B cell (primary cell): ENCODE data around the gene FHIT. TPM values are rescaled to one million over a fixed set of nuclear protein-coding genes. Genes with fewer than 3 reads are reported as not detected.

ENCODE experiments used
- ATAC-seq: fragments of 200-7000 bp; cut with Tn5 transposase; one replicate; pipeline ENCODE4 v1.10.0; 2021; ENCODE audit warnings: low read depth, mild to moderate bottlenecking, moderate number of reproducible peaks, moderate library complexity
- CTCF ChIA-PET: fragments of 350-600 bp; sonication (Branson Sonifier 250); formaldehyde crosslinking; loops from one replicate; lab custom pipeline; 2021; ENCODE audit warnings: antibody characterized with exemption, inconsistent platforms; lab: Charles Lee
- POLR2A ChIA-PET: fragments of 350-600 bp; sonication (Branson Sonifier 250); formaldehyde crosslinking; loops from one replicate; lab custom pipeline; 2021; ENCODE audit warnings: antibody characterized with exemption; lab: Charles Lee
- DNase-seq: peaks from one replicate; pipeline ENCODE4 v3.0.0; 2013
- H2AFZ ChIP-seq: 2 replicates; pipeline ENCODE4 v1.6.1; 2012; ENCODE audit warnings: mild to moderate bottlenecking, low read depth, low read length; ENCODE audit not compliant: insufficient read depth, poor library complexity, severe bottlenecking
- H3K27ac ChIP-seq, 2 donors: 1 replicate in 1 of 2; 2 replicates in 1 of 2; pipeline ENCODE4 v1.5.1; 2012 to 2013; ENCODE audit warnings: low read length in 2 of 2, mild to moderate bottlenecking in 2 of 2, moderate library complexity in 1 of 2
- H3K27me3 ChIP-seq, 4 experiments: fragments of 200-600 bp in 1 of 4; sonication (generic) in 1 of 4; replicated peaks in 1 of 4; 1 replicate in 2 of 4; 2 replicates in 2 of 4; pipeline versions ENCODE4 v1.6.1 to v1.7.0; 2013 to 2016; ENCODE audit warnings: low read length in 3 of 4, mild to moderate bottlenecking in 2 of 4, mixed read lengths in 1 of 4, moderate library complexity in 1 of 4; ENCODE audit not compliant: insufficient read depth in 4 of 4, control insufficient read depth in 3 of 4; ENCODE audit errors: control extremely low read depth in 1 of 4
- H3K36me3 ChIP-seq, 2 experiments: replicated peaks in 1 of 2; 1 replicate in 1 of 2; 2 replicates in 1 of 2; pipeline versions ENCODE4 v1.6.1 to v1.7.1; 2013; ENCODE audit warnings: low read length in 1 of 2; ENCODE audit not compliant: insufficient read depth in 2 of 2, control insufficient read depth in 1 of 2; ENCODE audit errors: control extremely low read depth in 1 of 2, extremely low read depth in 1 of 2
- H3K4me1 ChIP-seq, 2 donors: fragments of 200-600 bp in 1 of 2; sonication (generic) in 1 of 2; 1 replicate in 1 of 2; 2 replicates in 1 of 2; pipeline versions ENCODE4 v1.5.1 to v1.6.1; 2013 to 2017; ENCODE audit warnings: low read length in 2 of 2; ENCODE audit not compliant: control insufficient read depth in 2 of 2, insufficient read depth in 2 of 2
- H3K4me2 ChIP-seq: replicated peaks from 2 replicates; pipeline ENCODE3; 2012; ENCODE audit warnings: mild to moderate bottlenecking, low read depth, low read length; ENCODE audit not compliant: poor library complexity, severe bottlenecking
- H3K4me3 ChIP-seq, 5 experiments: fragments of 200-600 bp in 1 of 5; sonication (generic) in 1 of 5; 1 replicate in 3 of 5; 2 replicates in 2 of 5; pipeline versions ENCODE4 v1.5.1 to v1.7.0; 2011 to 2016; ENCODE audit warnings: low read length in 4 of 5, mild to moderate bottlenecking in 4 of 5, low read depth in 2 of 5, control low read depth in 1 of 5, moderate library complexity in 1 of 5; ENCODE audit not compliant: insufficient read depth in 1 of 5; ENCODE audit errors: control extremely low read depth in 1 of 5, extremely low read depth in 1 of 5
- H3K79me2 ChIP-seq: fragments of 200-600 bp; sonication (generic); one replicate; pipeline ENCODE4 v1.6.0; 2016; ENCODE audit warnings: low read length; ENCODE audit not compliant: control insufficient read depth, insufficient read depth
- H3K9ac ChIP-seq: fragments of 200-600 bp; sonication (generic); 2 replicates; pipeline ENCODE4 v1.6.1; 2017; ENCODE audit warnings: mild to moderate bottlenecking, low read length, moderate library complexity
- H3K9me3 ChIP-seq, 3 donors: one replicate each; pipeline versions ENCODE4 v1.6.1 to v1.7.1; 2013; ENCODE audit warnings: low read length in 2 of 3; ENCODE audit not compliant: control insufficient read depth in 2 of 3, insufficient read depth in 1 of 3; ENCODE audit errors: control extremely low read depth in 1 of 3
- H4K20me1 ChIP-seq: 2 replicates; pipeline ENCODE4 v1.6.0; 2012; ENCODE audit warnings: mild to moderate bottlenecking, low read length; ENCODE audit not compliant: insufficient read depth, control insufficient read depth, poor library complexity, severe bottlenecking
- H3K27ac Mint-ChIP-seq: one replicate; pipeline ENCODE4 v1.8.0; 2021; ENCODE audit warnings: mixed read lengths
- H3K27me3 Mint-ChIP-seq: one replicate; pipeline ENCODE4 v1.8.0; 2021; ENCODE audit warnings: mixed read lengths
- H3K4me1 Mint-ChIP-seq: one replicate; pipeline ENCODE4 v1.8.0; 2021; ENCODE audit warnings: mixed read lengths
- H3K4me3 Mint-ChIP-seq: one replicate; pipeline ENCODE4 v1.8.0; 2021; ENCODE audit warnings: mixed read lengths
- H3K9me3 Mint-ChIP-seq: one replicate; pipeline ENCODE4 v1.8.0; 2022; ENCODE audit warnings: mixed read lengths; ENCODE audit not compliant: insufficient read depth
- CTCF ChIP-seq: fragments of 200-600 bp; IDR thresholded peaks from one replicate; pipeline ENCODE4 v1.8.0; 2022; ENCODE audit warnings: antibody characterized with exemption, mild to moderate bottlenecking
- EZH2 ChIP-seq: IDR thresholded peaks from 2 replicates; pipeline ENCODE4 v1.6.1; 2012; ENCODE audit warnings: borderline replicate concordance, low read depth, mild to moderate bottlenecking, moderate library complexity, low read length; ENCODE audit not compliant: insufficient read depth, poor library complexity, severe bottlenecking
- WGBS: methylation state at CpG from one replicate; pipeline ENCODE4 v1.1.5; 2013; ENCODE audit warnings: missing lambda C conversion rate; ENCODE audit not compliant: insufficient coverage; 5-methylcytosine and 5-hydroxymethylcytosine counted together
- intact Hi-C: fragments of 100-400 bp; cut with micrococcal nuclease; formaldehyde crosslinking; loops from one replicate; pipeline ENCODE4 v1.10.0; 2022
- polyA plus RNA-seq: library from polyadenylated mRNA; depleted of rRNA; stranded (reverse); fragments of >200 nt; gene quantifications from 2 replicates; pipeline ENCODE4 v1.2.3, GENCODE V29; 2012
- total RNA-seq, 2 donors: library from RNA; stranded (reverse); fragments of 120-200 nt in 1 of 2; gene quantifications; 1 replicate in 1 of 2; 2 replicates in 1 of 2; pipeline versions ENCODE4 v1.2.3 to v1.2.4, GENCODE V29; 2013 to 2022

The FHIT gene
- total and polyA plus RNA-seq, 2 donors (not counting 1 experiment from before 2014, with no cell fraction given): 1.7 to 7.8 TPM

GRCh38 chr3:59793976-59794375 is 1457.3 kb downstream of the FHIT start:
- Histone ChIP-seq H3K4me2 (no peak overlapping the region), H3K27ac (no peak overlapping the region), H3K4me1 (peaks cover 0 to 3% of the 10 kb centered on the region in 2 donors), H2AFZ (no peak overlapping the region), H3K36me3 (no peaks in the 10 kb centered on the region), H4K20me1 (no peaks in the 10 kb centered on the region), H3K4me3 (no peak overlapping the region), H3K9me3 (no peaks in the 10 kb centered on the region), H3K79me2 (no peaks in the 10 kb centered on the region), H3K9ac (no peak overlapping the region), H3K27me3 (no peaks in the 10 kb centered on the region)
- H3K9me3 Mint-ChIP-seq: no peaks in the 10 kb centered on the region
- TF ChIP-seq CTCF (no peak), EZH2 (no peak)
- no peaks in the 10 kb centered on the region for H3K27me3 Mint-ChIP-seq
- H3K4me3 Mint-ChIP-seq: no peak overlapping the region
- POLR2A ChIA-PET: no interaction called here
- no peak for DNase-seq
- WGBS: 97% methylated on average over 7 of the region's 12 CpGs
- CTCF ChIA-PET: no interaction called here
- no peak overlapping the region for H3K27ac Mint-ChIP-seq
- H3K4me1 Mint-ChIP-seq: peaks cover 2% of the 10 kb centered on the region
- no peak for ATAC-seq
- intact Hi-C loops: no loop called here

GRCh38 chr3:59791774-59792308 is 1459.4 kb downstream of the FHIT start:
- 50% methylated on average over 2 of the region's 3 CpGs for WGBS
- intact Hi-C loops: no loop called here
- ATAC-seq: no peak

More at GRCh38 chr3:59791774-59792308, 1459.4 kb downstream of the FHIT start:
- Histone ChIP-seq H3K27ac (no peak overlapping the region), H3K36me3 (no peaks in the 10 kb centered on the region), H3K4me1 (peaks cover 0 to 3% of the 10 kb centered on the region in 2 donors), H3K9ac (no peak overlapping the region), H3K9me3 (no peaks in the 10 kb centered on the region), H2AFZ (no peak overlapping the region), H3K27me3 (no peaks in the 10 kb centered on the region), H3K4me2 (no peak overlapping the region), H4K20me1 (no peaks in the 10 kb centered on the region), H3K4me3 (no peak overlapping the region), H3K79me2 (no peaks in the 10 kb centered on the region)
- ChIA-PET CTCF (interaction anchor here (0.8 to 1.0 kb wide), 2 partner anchors 66 to 224 kb away, joined by 3 to 4 read pairs; no protein-coding TSS in a partner anchor), POLR2A (no interaction called here)
- no peak for TF ChIP-seq EZH2
- TF ChIP-seq CTCF: no peak
- no peak for DNase-seq
- peaks cover 2% of the 10 kb centered on the region for H3K4me1 Mint-ChIP-seq
- no peak overlapping the region for H3K4me3 Mint-ChIP-seq
- H3K27me3 Mint-ChIP-seq: no peaks in the 10 kb centered on the region
- no peaks in the 10 kb centered on the region for H3K9me3 Mint-ChIP-seq
- no peak overlapping the region for H3K27ac Mint-ChIP-seq
